ENCODE measurements around the gene GLE1. TPM values are rescaled to one million over a fixed set of nuclear protein-coding genes. Genes with fewer than 3 reads are reported as not detected.

The GLE1 gene
- total RNA-seq, 2 donors from 2014 or later = 8.3 to 11.5 TPM

GRCh38 chr9:128495296-128495695 is 9.2 kb upstream of the GLE1 start:
- intact Hi-C loops (cut with DNase I) = no loop called here
- TF ChIP-seq, protein P1, sequence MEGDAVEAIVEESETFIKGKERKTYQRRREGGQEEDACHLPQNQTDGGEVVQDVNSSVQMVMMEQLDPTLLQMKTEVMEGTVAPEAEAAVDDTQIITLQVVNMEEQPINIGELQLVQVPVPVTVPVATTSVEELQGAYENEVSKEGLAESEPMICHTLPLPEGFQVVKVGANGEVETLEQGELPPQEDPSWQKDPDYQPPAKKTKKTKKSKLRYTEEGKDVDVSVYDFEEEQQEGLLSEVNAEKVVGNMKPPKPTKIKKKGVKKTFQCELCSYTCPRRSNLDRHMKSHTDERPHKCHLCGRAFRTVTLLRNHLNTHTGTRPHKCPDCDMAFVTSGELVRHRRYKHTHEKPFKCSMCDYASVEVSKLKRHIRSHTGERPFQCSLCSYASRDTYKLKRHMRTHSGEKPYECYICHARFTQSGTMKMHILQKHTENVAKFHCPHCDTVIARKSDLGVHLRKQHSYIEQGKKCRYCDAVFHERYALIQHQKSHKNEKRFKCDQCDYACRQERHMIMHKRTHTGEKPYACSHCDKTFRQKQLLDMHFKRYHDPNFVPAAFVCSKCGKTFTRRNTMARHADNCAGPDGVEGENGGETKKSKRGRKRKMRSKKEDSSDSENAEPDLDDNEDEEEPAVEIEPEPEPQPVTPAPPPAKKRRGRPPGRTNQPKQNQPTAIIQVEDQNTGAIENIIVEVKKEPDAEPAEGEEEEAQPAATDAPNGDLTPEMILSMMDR (IDR thresholded peaks at IDR 0.05) = no peak
- TF ChIP-seq POLR2A (IDR thresholded peaks at IDR 0.05) = no peak
- Histone ChIP-seq H3K27me3 (no peaks in the 10 kb centered on the region), H3K27ac (no peak overlapping the region), H3K9me3 (no peaks in the 10 kb centered on the region), H3K36me3 (replicated peaks in 1 of 2; ENCODE audit: insufficient read depth in 1 of 2, low read depth in 2 of 2) (peaks cover 0 to 15% of the 10 kb centered on the region in 2 donors), H3K4me1 (no peaks in the 10 kb centered on the region), H3K4me3 (no peak overlapping the region)
- ATAC-seq = no peak
- no peak for DNase-seq
- 13 to 24% methylated on average over 1 of the region's 1 CpG for WGBS, 2 donors

GRCh38 chr9:128495804-128496417 is 8.6 kb upstream of the GLE1 start:
- DNase-seq = no peak
- no peak overlapping the region for H3K27ac ChIP-seq
- peaks cover 0 to 13% of the 10 kb centered on the region in 2 donors for H3K36me3 ChIP-seq (replicated peaks in 1 of 2; ENCODE audit: insufficient read depth in 1 of 2, low read depth in 2 of 2)
- intact Hi-C loops (cut with DNase I) = no loop called here
- ATAC-seq = no peak
- no peaks in the 10 kb centered on the region for H3K9me3 ChIP-seq
- H3K4me1 ChIP-seq = no peaks in the 10 kb centered on the region
- no peaks in the 10 kb centered on the region for H3K27me3 ChIP-seq
- TF ChIP-seq POLR2A (IDR thresholded peaks at IDR 0.05) = no peak
- TF ChIP-seq, protein P1 (IDR thresholded peaks at IDR 0.05) = no peak
- H3K4me3 ChIP-seq = no peak overlapping the region
- WGBS, 2 donors = 62 to 69% methylated on average over 6 of the region's 6 CpGs

DNA sequence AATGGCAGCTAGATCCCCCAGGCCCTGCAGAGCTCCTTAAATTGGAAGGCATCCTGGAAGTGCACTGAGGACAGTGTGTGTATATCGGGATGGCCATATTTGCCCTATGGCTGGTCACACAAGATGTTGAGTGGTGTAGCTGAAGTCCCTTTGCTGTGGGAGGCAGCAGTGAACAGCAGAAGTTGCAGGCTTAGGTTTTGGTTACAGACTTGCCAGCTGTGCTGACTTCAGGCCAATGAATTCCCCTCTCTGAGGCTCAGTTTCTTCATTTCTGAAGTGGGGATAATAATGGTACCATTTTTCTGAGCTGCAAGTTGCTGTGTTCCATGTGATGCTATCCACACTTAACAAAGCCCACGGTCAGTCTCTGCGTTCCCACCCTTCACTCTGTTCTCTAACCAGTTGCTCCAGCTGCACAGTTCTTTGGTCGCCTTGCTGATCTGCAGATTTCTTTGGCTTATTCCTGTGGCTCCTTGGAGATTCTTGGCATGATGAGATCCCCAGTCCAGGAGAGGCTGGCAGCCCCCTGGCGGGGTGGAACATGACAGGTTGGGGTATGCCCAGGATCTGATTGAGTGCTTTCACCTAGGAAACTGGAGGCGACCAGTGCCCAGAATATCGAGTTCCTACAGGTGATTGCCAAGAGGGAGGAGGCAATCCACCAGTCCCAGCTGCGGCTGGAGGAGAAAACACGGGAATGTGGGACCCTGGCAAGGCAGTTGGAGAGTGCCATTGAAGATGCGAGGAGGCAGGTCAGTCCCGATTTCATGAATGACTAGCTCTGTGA is 6.5 kb upstream of the GLE1 start:
- intact Hi-C loops (cut with DNase I) = no loop called here
- no peaks in the 10 kb centered on the region for H3K27me3 ChIP-seq

GRCh38 chr9:128498911-128499310 is 5.6 kb upstream of the GLE1 start:
- Histone ChIP-seq H3K27ac (no peak overlapping the region), H3K36me3 (replicated peaks in 1 of 2; ENCODE audit: insufficient read depth in 1 of 2, low read depth in 2 of 2) (peaks cover 0 to 11% of the 10 kb centered on the region in 2 donors), H3K9me3 (no peaks in the 10 kb centered on the region), H3K4me1 (peaks cover 5% of the 10 kb centered on the region), H3K27me3 (no peaks in the 10 kb centered on the region), H3K4me3 (no peak overlapping the region)
- TF ChIP-seq, protein P1 (IDR thresholded peaks at IDR 0.05) = no peak
- TF ChIP-seq POLR2A (IDR thresholded peaks at IDR 0.05) = no peak
- intact Hi-C loops (cut with DNase I) = no loop called here
- no peak for ATAC-seq
- no peak for DNase-seq
- WGBS, 2 donors = 94 to 95% methylated on average over 9 of the region's 9 CpGs

More for the DNA sequence above, 6.5 kb upstream of the GLE1 start:
- ATAC-seq (no peak), DNase-seq (no peak)
- 89 to 90% methylated on average over 11 of the region's 11 CpGs for WGBS, 2 donors
- Histone ChIP-seq H3K36me3 (replicated peaks in 1 of 2; ENCODE audit: insufficient read depth in 1 of 2, low read depth in 2 of 2) (peaks cover 0 to 11% of the 10 kb centered on the region in 2 donors), H3K4me1 (no peaks in the 10 kb centered on the region), H3K27ac (no peak overlapping the region), H3K4me3 (no peak overlapping the region), H3K9me3 (no peaks in the 10 kb centered on the region)
- TF ChIP-seq, protein P1 (IDR thresholded peaks at IDR 0.05) = no peak
- TF ChIP-seq POLR2A (IDR thresholded peaks at IDR 0.05) = no peak
